Raji (cell line): ENCODE measurements around the gene ADK.

Experiments
- POLR2A ChIP-seq: IDR thresholded peaks from 2 replicates; pipeline ENCODE4 v1.6.1; 2011; ENCODE audit warnings: low read depth, low read length, control low read depth; ENCODE audit not compliant: insufficient read depth

Gene ADK

GRCh38 chr10:74133923-74134820 lies 16.8 kb upstream of the ADK start:
- no peak for TF ChIP-seq POLR2A

- TF ChIP-seq POLR2A = no peak
These were observed 15.6 kb upstream of the ADK start for GRCh38 chr10:74135452-74135851.

GRCh38 chr10:74137992-74138391 lies 13.0 kb upstream of the ADK start:
- no peak for TF ChIP-seq POLR2A

- no peak for TF ChIP-seq POLR2A
These were observed 11.0 kb upstream of the ADK start for GRCh38 chr10:74139981-74140380.

- TF ChIP-seq POLR2A = no peak
These were observed 10.5 kb upstream of the ADK start for GRCh38 chr10:74140553-74140952.

- TF ChIP-seq POLR2A = no peak
These were observed 5.9 kb upstream of the ADK start for GRCh38 chr10:74145133-74145532.

GRCh38 chr10:74150204-74150989 lies 624 bp upstream of the ADK start, which contains the start of gene AP3M1:
Gene AP3M1 (minus strand): TSS chr10:74150828. CDS start chr10:74138379, 12,449 bp downstream.
- no peak for TF ChIP-seq POLR2A

- TF ChIP-seq POLR2A = no peak
These were observed 1.1 kb downstream of the ADK start for GRCh38 chr10:74151879-74152722.

- no peak for TF ChIP-seq POLR2A
These were observed 2.1 kb downstream of the ADK start for GRCh38 chr10:74153123-74153522.

- TF ChIP-seq POLR2A = no peak
These were observed 2.7 kb downstream of the ADK start for GRCh38 chr10:74153676-74154075.

GRCh38 chr10:74156919-74157289 lies 5.9 kb downstream of the ADK start:
- TF ChIP-seq POLR2A = no peak

GRCh38 chr10:74160013-74160412 lies 9.0 kb downstream of the ADK start:
- no peak for TF ChIP-seq POLR2A

- TF ChIP-seq POLR2A = no peak
These were observed 12.5 kb downstream of the ADK start for GRCh38 chr10:74163319-74164068.
